ENCODE results near the gene ABI3BP.

GRCh38 chr3:100932491-100932890 lies 60.7 kb downstream of the ABI3BP start:
- TF ChIP-seq, protein P1, sequence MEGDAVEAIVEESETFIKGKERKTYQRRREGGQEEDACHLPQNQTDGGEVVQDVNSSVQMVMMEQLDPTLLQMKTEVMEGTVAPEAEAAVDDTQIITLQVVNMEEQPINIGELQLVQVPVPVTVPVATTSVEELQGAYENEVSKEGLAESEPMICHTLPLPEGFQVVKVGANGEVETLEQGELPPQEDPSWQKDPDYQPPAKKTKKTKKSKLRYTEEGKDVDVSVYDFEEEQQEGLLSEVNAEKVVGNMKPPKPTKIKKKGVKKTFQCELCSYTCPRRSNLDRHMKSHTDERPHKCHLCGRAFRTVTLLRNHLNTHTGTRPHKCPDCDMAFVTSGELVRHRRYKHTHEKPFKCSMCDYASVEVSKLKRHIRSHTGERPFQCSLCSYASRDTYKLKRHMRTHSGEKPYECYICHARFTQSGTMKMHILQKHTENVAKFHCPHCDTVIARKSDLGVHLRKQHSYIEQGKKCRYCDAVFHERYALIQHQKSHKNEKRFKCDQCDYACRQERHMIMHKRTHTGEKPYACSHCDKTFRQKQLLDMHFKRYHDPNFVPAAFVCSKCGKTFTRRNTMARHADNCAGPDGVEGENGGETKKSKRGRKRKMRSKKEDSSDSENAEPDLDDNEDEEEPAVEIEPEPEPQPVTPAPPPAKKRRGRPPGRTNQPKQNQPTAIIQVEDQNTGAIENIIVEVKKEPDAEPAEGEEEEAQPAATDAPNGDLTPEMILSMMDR (IDR thresholded peaks at IDR 0.05), result no peak
- TF ChIP-seq POLR2A (IDR thresholded peaks at IDR 0.05), result no peak
- TF ChIP-seq POLR2AphosphoS5 (IDR thresholded peaks at IDR 0.05), result no peak
- TF ChIP-seq EP300 (IDR thresholded peaks at IDR 0.05), result no peak

Data from upper lobe of left lung (tissue), 4 donors.